Measurements from ENCODE around the gene TERB1.

The TERB1 gene

DNA sequence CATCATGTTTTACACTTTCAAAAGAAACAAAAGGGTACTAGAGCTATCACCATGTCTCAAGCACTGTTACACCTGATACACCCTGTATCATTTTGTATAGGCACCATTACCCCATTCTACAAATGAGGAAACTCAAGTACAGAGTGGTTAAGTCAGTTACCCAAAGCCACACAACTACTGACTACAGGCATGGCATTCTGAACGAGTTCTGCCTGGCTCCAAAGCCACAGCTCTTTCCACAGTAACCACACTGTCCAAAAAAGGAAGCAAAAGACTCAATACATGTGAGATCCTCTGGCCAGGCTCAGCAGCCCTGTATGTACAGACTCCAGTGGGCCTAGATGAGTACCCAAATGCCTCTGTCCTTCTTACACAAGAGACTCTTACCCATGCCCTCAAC is 54.7 kb downstream of the TERB1 start:
- no peak for DNase-seq (ENCODE audit: low read depth in 1 of 2, low spot score in 1 of 2)

DNA sequence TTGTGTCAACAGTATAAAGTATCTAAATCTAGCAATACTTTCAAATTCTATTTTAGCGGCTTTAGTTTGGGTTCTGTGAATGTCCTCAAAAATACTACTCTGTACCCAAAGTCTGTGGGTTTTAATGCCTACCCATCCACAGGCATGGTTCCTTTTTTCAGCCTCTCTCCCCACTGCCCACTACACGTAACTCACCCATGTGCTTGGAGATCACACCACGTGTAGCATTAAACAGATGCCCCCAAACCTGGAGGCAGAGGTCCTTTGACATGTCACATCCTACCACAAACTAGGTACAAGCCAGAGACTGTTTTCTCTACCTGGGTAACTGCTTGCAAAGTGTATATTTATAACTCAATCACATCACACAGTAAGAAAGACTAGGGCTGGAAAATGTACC is 55.3 kb downstream of the TERB1 start:
- no peak for DNase-seq (ENCODE audit: low read depth in 1 of 2, low spot score in 1 of 2)

DNA sequence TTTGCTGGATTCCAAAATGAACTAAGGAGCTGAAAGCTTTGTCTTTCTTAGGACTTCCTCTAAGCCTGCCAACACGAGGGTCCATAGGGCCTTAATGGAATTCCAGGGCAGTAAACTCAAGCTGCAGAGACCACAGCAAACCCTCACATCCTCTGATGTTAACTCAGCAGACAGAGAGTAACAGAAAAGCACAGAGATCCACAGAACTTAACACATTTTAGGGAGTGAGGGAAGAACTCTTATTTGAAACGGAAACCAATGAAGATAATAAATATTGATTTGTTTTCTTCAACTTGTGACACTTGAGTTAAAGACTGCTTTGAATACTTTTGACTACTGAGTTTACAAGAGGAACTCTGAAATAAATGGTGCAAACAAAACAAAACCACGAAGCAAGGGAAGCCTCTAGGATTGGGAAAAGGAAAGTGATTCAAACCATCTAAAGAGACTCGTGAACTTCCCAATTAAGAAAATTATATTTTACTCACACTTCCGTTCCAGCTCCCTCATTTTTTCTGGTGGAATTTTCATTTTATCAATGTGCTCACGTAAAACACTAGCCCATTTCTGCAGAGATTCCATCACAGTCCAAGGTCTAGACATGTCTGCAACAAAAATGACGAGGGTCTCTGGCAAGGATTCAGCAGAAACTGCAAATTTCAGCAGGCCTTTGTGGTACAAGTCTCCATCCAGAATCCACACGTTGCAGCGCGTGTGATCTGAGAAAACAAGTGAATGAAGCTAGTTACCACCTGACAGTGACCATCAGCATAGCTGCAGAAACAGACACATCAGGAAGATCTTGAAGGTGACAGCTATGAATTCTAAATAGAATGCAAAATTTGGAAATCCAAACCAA is 59.2 kb downstream of the TERB1 start:
- DNase-seq (ENCODE audit: low read depth in 1 of 2, low spot score in 1 of 2), result no peak

DNA sequence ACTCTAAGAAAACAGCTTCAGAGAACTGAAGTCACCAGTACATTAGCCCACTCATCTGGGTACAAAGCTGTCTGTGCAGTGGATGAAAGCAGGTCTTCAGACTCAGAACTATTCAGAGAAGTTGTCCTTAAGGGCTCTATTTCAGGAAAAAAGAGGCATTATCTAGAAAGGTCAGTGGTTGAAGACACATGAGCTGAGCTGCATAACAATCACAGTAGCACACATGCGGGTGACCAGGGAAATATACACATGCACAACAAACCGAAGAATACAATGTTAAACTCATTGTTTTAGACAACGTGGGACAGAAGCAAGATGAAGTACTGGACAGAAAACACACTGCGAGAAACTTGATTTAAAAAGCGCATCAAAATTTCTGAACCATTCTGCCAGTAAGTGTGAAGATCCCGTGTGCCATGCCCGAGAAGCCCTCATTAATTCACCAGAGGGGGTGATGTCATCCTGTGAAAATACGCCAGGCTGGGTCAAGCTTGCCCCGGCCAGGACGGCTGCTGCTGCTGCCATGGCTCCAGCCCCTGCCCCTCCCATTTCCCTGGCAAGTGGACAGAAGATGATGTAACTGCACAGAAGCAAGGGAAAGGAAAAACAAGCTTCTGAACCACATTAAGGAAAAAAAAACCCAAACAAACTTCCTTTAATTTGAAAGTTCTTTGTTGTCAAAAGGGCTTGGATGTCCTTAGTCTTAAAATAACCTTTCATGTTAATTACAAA is 60.0 kb downstream of the TERB1 start:
- DNase-seq (ENCODE audit: low read depth in 1 of 2, low spot score in 1 of 2), result no peak

DNA sequence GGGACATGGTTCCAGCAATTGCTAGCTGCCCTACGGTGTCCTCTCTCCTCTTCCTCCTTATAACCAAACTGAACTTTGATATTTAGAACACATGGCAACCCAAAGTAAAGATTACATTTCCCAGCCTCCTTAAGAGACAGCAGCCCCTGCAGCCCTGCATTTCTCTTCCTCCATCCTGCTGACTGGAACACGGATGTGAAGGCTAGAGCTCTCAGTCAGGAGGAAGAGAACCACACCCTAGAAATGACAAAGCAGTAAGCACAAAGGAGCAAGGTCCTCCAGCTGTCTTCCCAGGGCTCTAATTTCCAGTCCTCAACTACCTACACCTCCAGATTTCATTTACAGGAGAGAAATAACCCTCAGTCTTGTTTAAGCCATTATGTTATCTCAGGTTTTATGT is 60.9 kb downstream of the TERB1 start:
- DNase-seq (ENCODE audit: low read depth in 1 of 2, low spot score in 1 of 2), result no peak

DNA sequence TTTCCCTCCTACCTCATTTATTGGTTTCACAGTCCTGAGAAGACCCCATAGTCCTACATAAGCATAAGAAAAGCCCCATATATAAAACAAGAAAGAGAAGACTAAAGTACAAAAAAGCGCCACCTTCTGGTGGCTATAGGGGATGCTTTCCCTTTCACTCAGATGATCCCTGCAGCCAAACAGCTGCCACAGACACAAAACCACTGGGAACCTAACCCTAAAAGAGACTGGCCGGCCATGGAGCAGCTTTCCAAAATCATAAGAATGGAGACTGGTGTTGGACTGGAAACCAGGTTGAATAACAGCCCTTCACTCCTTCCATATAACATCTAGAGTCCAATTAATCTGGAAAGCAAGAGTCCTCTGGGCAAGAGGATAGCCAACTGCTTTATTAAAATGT is 61.4 kb downstream of the TERB1 start:
- no peak for DNase-seq (ENCODE audit: low read depth in 1 of 2, low spot score in 1 of 2)

DNA sequence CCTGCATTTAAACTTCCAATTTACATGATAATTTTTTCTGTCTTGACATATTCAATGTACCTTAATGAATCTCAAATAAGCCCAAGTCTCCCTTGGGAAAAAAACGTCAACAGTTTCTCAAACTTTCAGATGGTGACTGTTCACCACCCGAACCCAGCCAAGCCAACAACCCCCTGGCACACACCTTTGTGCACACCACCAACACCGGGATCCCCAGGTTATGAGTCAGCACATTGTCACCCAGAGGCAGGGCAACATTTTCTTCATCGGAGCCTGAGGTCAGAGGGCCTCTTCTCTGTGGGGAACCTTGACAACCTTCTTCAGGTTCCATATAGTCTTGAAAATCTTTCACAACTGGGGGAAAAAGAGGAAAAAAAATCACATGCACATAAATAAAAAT is 65.5 kb downstream of the TERB1 start:
- no peak for DNase-seq (ENCODE audit: low read depth in 1 of 2, low spot score in 1 of 2)

DNA sequence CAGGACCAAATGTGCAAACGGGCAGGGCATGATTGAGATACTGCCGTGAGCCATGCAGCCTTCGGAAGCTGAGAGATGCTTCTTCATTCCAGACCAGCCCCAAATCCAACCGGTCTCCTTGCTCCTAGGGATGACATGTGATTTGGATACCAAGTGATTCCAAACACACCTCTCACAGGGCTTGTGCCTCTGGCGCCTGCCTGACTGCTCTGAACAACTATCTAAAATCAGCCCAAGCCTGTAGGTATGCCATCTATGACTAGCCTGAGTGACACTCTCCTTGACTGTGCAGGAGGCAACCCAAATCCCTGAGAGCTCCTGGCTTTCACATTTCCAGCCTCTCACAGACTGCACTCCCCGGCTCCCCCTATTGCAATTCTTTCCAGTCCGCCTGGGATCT is 70.3 kb downstream of the TERB1 start:
- no peak for DNase-seq (ENCODE audit: low read depth in 1 of 2, low spot score in 1 of 2)

DNA sequence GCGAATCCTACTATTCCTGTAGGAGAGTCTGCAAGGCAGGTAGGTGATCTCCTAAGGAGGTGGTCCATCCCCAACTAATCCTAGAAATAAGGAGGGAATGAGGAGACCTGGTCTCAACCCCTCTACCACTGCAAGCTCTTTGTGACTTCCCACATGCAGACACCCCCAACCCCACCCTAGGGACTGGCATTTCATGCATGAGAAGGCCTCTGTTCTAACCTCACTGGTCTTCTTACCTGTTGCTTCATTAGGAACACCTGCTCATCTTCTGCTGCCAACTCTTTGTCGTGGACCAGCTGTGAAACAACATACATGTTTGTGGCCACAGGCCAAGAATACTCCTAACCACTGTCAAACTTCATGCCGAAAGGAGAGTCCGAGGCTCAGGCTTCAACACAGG is 72.6 kb downstream of the TERB1 start:
- DNase-seq (ENCODE audit: low read depth in 1 of 2, low spot score in 1 of 2), result no peak

DNA sequence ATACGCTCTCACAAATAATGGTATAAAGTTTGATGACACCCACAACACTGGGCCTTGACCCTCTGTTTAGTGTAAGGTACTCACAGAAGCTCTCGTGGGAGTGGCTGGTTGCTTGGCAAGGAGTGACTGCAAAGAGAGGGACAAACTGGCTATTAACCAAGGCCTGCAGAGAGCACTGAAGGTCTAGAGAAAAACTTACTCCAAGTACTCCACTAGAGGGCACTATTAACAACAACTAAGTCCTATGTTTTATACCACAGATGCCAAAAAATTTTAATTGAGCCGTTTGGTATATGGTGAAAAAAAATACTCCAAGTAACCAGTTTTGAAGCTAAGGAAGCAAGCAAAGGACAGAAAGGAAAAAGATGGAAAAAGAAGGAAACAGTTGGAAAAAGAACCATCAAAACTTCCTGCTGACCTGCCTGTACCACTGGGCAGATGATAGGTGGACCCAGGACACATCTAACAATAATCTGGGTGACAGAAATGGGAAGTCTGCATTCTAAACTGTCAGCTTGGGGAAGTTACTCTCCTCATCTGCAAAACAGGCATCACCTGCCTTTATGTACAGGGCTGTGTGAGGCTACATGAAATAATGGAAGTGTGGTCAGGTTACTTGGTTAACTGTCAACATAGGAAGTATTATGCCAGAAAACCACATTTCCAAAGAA is 73.1 kb downstream of the TERB1 start:
- no peak for DNase-seq (ENCODE audit: low read depth in 1 of 2, low spot score in 1 of 2)

DNA sequence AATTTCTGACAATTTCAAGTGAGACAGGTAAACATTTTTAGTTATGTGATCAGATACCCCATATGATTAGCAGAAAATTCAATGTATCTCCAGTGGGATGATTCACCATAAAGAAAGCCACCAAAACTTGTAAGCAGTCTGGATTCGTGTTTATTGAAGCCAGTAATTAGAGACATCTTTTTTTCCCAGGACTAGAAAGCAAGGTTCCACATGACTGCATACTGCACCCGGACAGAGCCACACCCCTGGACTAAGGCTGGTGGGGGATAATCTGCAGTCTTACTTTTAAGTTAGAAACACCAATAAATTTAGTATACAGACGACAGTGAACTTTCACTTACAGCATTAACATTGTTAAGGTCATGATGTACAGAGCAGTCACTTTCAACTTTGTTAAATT is 80.6 kb downstream of the TERB1 start:
- no peak for DNase-seq (ENCODE audit: low read depth in 1 of 2, low spot score in 1 of 2)

DNA sequence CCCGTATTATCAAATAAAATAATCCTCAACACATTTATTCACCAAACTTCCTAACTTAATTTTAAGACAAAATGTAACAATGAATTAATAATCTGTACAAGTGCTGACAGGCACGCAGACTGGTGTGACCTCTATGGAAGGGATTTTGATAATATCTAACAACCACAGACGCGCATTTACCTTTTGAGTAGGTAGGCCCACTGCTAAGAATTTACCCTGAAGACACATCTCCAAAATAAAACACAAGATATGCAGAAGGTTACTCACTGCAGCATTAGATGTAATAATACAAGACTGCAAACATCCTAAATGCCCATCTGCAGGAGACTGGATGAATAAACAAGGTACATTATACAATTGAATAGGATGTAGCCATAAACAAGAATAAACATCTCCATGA is 82.1 kb downstream of the TERB1 start:
- DNase-seq (ENCODE audit: low read depth in 1 of 2, low spot score in 1 of 2), result no peak

DNA sequence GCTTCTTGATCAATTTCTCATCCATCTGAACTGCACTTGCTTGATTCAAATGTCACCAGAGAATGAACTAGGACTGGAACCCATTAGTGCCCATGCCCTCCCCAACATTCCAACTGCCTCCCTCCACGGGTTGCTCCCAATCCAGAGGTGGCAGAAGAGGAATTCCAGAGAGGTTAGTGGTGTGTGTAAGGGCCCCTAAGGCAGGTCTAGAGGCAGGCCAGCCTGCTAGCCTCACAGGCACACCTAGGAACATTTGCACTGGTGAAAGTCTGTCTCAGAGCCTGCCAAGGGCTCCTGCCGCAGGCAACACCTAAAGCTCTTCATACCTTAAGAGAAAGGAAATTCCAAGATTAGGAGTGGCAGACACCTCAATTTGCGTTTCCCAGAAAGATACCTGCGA is 83.6 kb downstream of the TERB1 start:
- no peak for DNase-seq (ENCODE audit: low read depth in 1 of 2, low spot score in 1 of 2)

DNA sequence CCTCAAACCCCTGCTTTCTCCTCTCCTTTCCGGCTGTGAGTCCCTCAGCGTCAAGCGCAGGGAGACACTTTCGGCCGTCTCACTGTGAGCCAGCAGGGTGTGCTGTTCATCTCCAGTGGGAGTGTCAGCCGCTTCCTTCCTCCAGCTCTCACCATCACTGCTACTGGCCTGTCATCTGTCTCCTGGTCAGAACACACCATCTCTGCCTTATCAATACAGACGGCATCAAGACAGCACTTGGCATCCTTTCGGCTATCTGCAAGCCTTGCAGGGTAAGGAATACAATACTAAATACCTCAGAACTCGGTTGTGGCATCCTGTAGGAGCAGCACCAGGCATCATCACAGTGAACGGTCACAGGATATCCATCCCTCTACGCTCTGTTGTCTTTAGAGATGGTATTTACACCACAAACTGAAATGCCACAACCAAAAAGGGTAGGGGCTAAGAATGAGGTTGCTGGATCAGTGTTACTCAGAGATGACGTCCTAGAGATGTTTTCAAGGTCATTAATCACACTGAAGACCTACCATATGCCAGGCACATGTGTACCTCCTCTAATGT is 84.2 kb downstream of the TERB1 start:
- DNase-seq (ENCODE audit: low read depth in 1 of 2, low spot score in 1 of 2), result no peak

DNA sequence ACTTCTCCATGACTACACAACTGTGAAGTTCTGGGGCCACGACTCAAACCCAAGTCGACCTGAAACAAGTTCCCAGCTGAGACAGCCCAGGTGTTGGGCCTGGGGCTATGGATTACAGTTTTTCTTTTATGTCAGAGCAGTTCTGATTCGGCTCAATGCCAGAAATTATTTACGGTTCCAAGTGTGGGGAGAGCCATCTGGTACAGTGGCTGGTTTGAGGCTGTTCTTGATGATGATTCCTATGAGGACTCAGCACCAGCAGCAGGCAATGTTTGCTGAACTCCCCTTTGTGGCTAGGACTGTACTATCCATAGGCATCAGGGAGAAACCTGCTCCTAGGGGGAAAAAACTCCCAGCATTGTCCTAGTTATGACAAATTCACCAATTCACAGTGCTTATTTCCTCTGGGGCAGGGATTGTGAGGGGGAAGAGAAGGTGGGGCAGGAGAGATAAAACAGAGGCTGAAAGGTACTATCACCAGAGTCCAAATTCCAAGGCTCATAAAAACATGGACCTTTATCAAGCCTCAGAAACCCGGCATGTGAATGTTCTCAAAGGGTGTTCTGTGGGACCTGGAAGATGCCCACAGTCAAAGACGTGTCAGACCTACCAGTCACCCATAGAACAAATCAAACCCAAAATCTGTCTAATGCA is 86.6 kb downstream of the TERB1 start:
- no peak for DNase-seq (ENCODE audit: low read depth in 1 of 2, low spot score in 1 of 2)

DNA sequence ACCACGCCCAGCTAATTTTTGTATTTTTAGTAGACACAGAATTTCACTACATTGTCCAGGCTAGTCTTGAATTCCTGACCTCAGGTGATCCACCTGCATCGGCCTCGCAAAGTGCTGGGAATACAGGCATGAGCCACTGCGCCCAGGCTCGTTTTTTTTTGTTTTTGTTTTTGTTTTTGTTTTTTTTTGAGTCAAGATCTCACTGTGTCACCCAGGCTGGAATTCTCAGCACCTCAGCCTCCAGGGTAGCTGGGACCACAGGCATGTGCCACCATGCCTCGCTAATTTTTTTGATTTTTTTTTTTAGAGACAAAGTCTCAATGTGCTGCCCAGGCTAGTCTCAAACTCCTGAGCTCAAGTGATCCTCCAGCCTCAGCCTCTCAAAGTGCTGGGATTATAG is 87.3 kb downstream of the TERB1 start:
- DNase-seq (ENCODE audit: low read depth in 1 of 2, low spot score in 1 of 2), result no peak

DNA sequence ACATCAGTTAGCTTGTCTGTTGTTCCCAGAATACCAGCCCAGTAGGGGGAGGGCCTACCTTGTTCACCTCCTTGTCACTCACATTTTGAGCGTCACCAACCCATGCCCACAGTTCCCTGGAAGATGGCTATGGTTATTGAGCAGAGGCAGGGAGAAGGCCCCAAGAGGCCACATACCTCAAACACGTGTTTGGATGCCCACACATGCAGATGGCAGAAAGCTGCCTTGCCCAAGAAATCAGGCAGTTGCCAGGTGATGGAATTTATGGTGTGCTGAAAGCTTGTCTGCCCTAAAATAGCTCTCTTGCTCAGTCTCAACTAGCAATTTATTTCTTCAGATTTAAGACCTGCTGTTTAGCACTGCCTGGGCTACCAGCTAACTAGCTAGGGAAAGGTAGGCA is 88.3 kb downstream of the TERB1 start:
- DNase-seq (ENCODE audit: low read depth in 1 of 2, low spot score in 1 of 2), result no peak

DNA sequence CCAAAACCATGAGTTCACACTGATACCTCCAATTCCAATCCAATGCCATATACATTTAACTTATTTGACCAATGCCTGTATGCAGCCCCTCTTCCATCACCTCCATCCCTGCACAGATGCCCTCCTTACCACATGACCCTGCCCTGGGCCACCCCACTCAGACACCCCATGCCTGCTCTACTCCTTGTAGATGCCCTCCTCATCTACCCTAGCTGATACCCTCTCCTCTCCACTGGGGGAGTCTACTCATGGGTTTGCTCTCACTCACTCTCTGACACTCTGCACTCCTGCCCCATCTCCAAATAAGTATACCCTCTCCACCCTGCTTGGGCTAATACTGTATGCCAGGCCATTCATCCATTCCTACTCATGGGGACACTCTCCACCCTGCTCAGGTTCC is 88.9 kb downstream of the TERB1 start:
- DNase-seq (ENCODE audit: low read depth in 1 of 2, low spot score in 1 of 2), result no peak

DNA sequence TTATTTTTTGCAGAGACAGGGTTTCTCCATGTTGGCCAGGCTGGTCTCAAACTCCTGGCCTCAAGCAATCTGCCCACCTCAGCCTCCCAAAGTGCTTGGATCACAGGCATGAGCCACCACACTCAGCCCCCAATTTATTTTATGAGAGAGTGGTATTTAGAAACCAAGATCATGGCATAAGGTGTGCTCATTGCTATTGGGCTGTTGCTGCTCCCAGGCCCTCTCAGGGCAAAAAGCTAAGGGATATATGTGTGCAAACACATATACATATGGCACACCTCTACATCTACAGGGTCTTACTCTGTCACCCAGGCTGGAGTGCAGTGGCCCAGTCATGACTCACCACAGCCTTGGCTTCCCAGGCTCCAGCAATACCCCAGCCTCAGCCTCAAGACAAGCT is 89.8 kb downstream of the TERB1 start:
- no peak for DNase-seq (ENCODE audit: low read depth in 1 of 2, low spot score in 1 of 2)

DNA sequence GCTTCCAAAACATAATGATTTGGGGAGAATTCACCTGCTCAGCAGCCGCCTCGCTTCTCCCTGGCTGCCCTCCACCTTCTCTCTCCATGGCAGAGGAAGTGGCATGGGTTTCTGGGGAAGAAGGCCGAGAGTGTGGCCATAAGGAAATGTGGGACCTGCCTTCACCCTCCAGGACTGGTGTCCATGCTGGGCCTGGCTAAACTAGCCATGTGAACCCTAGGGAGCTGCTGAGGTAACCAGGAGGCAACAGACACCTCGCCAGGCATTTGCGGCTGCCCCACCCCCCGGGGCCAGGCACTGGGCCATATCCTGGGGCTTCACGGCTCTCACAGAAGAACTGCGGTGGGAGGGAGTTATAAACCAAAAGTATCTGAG is 94.9 kb downstream of the TERB1 start:
- no peak for DNase-seq (ENCODE audit: low read depth in 1 of 2, low spot score in 1 of 2)

DNA sequence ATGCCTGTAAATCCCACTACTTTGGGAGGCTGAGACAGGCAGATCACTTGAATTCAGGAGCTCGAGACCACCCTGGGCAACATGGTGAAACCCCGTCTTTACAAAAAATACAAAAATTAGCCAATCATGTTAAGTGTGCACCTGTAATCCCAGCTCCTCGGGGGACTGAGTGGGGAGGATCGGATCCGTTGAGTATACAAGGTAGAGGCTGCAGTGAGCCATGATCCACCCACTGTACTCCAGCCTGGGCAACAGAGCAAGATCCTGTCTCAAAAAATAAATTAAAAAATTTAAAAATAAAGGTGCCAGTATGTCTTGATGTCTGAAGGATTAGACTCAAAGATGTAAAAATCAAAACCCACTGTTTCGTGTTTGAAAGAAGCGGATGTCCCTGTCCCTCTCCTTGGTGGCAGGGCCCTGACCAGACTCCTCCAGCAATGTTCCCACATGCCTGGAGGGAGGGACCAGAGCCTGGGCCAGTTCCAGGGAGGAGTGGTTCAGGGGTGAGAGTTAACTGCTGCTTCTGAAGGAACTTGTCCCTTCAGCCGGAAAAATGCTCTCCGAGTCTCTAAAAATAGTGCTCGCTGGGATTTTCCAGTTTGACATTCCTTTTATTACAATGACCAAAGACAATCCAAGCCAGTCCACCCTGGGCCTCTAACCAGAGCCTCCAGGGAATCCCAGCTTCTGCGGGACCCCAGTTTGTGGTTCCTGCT is 95.4 kb downstream of the TERB1 start:
- DNase-seq (ENCODE audit: low read depth in 1 of 2, low spot score in 1 of 2), result no peak
